ENCODE measurements around the gene PMPCA.

Gene PMPCA

DNA sequence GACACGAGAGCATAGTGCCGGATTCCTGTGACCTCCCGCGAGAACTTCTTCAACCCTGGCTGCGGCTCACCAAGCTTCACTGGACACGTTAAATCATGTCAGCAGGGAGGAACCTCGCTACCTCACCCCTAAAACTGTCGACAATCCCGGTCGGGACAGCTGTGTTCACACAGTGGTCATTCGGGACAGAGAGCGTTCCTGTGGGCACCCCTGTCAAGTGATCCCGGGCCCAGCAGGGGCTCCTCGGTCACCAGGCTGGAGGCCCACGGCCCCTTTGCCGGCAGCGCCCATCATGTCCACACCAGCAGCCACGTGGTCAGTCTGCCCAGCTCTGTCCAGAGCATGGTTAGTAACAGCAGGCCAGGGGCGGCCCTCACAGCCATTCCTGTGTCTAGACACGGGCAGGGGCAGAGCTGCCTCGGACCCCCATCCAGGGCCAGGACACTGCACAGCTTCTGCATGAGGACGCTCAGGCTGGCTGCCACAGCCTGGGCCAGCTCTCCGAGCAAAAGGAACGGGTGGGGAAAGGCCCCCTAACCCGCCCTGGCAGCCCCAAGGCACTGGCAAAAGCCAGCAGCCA is 25.7 kb downstream of the PMPCA start:
- no peak for DNase-seq (ENCODE audit: low read depth in 2 of 2, low spot score in 1 of 2)

DNA sequence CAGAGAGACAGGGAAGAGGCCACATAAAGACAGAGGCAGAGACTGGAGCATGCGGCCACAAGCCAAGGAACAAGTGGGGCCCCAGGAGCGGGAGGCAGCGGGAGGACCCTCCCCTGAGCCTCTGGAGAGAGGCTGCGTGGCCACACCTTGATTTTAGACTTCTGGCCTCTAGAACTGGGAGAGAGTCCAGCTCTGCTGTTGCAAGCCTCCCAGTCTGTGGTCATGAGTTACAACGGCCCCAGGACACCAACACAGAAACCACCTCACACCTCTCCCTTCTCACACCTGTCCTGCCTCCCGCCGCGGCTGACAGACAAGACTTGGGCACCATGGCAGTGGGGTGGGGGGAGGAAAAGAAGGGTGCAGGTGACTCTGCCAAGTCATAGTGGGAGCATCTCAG is 27.0 kb downstream of the PMPCA start:
- no peak for DNase-seq (ENCODE audit: low read depth in 2 of 2, low spot score in 1 of 2)

DNA sequence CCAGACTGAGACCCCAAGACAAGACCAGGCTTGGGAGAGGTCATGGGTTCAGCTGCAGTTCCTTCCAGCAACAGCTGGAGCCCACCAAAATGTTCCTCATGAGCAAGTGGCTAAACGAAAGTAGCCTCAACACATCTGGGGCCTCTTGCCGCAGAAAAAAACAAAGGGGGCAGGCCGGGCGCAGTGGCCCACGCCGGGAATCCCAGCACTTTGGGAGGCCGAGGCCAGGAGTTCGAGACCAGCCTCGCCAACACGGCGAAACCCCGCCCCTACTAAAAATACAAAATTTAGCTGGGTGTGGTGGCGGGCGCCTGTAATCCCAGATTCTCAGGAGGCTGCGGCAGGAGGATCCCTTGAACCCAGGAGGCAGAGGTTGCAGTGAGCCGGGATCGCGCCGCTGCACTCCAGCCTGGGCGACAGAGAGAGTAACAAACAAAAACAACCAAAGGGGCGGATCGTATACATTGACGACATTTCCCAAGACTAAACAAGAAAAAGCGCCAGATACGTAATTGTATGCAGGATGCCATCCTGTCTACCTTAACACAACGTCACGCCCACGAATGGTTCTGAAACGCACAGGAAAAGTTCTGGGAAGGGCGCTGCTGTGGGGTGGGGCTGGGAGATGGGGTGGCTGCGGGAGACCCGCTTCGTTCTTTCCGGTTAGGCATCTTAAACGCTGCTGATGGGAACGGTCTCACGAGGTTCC is 27.5 kb downstream of the PMPCA start:
- no peak for DNase-seq (ENCODE audit: low read depth in 2 of 2, low spot score in 1 of 2)

DNA sequence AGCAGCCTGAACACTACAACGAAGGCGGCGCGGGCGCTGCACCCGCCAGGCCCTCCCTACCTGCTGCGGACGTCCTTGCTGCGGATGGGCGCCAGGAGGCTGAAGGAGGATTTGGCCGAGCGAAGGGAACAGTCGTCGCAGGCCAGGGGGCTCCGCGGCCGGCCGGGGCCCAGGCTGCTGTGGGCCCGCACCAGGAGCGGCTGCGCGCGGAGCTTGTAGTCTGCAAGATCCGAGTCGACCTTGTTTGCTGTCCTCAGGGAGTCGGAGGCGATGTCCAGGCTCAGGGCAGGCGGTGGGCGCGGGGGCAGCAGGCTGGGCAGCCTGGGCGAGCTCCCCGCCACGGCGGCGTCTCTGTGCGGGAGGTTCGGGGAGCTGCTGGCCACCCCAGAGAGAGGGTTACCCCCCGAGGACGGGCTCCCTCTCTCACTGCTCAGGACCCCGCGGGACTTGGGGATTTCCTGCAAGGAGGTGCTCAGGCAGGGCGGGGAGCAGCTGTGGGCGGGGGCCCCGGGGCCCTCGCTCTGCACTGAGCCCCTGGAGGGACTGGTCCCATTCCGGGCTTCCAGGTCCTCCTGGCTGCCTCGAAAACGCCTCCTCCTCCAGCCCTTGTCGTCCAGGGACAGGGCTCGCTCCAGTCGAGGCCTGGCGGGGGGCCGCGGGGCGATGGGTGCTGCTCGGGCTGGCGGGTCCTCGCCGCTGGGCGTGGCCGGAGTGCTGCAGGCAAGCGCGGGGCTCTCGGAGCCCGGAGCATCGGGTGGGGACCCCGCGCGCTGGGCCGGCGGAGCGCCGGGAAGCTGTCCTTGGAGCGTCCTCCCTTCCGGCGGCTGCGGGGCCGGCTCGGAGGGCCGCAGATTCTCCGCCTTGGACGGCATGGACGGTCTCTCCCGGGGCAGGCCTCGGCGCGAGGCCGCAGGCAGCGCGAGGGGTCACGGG is 28.4 kb downstream of the PMPCA start:
- DNase-seq (ENCODE audit: low read depth in 2 of 2, low spot score in 1 of 2), result peak in 1 of 2 donors; percentile 25

DNA sequence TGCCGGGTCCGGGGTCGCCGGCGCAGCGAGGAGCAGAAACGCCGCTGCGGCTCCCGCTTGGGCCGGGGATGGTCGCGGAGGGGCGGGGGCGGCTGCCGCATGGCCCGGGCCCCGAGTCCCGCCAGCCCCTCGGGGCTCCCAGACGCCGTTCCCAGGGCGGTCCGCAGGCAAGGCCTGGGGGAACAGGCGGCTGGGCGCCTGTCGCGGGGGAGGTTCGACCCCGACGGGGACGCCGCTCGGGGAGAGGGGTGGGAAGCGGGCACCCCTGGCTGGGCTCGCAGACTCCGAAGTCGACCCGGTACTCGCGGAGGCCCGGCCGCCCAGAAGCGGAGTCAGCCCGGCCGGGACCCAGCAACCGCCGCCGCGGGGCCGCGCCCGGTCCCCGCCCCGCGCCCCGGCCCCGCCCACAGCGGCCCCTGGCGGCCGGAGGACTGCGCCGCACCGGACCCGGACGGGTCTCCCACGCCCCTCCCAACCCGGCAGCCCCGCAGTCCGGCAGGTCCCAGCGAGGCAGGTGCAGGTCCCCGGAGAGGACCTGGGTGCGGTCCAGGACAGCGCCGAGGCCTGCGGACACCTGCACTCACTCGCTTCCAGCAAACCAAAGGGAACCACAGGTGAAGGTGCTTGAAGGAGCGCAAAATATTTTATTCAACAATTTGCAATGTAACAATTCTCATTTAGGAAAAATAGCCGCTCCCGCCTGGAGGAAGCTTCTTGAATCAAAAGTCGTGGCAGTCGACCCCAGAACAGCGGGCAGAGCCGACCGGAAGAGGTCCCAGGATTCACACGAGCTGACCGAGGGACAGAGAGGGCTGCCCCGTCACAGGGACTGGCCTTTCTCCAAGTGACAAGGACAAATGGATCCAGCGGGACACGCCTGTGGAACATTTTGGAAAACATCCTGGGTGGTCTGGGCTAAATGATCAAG is 29.3 kb downstream of the PMPCA start, which contains the start of gene INPP5E:
TSS of gene INPP5E (minus strand) at position 365 of the 928 bp plus-strand sequence. CDS start 426 bp downstream, outside the sequence.
- DNase-seq (ENCODE audit: low read depth in 2 of 2, low spot score in 1 of 2), result peak; percentile 62 to 66

DNA sequence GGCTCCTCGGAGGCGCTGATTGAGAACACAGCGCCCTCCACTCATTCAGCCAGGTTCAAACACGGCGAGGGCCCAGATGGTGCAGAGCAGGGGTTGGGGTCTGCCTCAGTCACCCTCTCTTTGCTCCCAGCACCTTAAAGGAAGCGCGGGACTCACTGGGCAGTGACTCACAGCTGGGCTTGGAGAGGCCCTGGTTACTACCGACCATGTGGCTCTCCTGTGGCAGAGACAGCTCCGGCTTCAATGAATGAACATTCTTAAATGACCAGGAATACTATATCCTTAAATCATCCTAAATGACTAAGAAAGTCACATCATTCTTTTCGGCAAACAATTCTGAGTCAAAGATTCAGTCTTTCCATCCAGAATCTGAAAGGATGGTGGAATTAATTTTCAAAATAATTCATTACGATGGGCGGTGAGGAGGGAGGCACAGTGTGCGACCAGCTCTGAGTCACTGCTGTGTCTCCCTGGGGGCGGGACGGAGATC is 30.8 kb downstream of the PMPCA start:
- DNase-seq (ENCODE audit: low read depth in 2 of 2, low spot score in 1 of 2), result no peak

DNA sequence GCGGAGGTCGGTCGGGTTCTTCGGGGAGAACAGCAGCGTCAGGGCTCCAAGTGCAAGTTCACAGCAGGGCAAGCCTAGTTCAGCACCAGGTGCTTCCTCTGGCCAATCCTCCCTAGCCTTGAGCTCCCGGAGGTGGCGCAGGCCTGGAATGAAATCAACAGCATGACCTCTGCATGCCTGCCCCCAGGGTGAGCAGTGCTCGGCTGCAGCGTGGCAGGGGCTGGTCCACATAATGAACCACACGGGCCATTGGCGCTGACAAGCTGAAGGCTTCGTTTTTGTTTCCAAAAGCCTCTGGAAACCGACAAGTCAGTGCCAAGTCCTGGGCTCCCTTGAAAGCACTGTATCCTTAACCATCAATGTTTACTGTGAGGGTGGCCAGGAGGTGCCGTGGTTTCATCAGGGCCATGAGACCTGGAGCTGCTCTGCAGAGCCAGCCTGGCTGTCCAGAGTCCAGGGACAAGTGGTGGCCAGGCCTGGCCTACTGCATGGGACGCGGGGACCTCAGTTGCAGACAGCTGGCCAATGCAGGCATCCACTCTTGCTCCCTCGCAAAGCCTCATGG is 31.3 kb downstream of the PMPCA start:
- DNase-seq (ENCODE audit: low read depth in 2 of 2, low spot score in 1 of 2), result no peak

DNA sequence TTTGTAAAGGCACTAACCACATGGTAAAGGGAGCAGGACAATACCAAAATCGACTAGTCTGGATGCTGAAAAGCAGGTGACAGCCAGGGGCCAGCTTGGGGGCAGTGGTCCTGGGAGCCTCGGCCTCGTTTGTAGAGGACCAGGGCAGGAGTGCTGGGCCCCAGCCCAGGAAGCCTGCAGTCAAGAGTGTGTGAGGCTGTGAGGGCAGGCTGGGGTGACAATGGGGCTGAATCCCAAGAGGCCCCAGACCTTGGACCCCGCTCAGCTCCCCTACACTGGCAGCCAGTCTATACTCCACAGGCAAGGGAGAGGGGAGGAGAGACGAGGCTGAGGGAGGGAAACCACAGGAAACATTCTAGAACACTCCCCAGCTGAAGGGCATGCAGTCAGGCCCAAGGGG is 31.8 kb downstream of the PMPCA start:
- DNase-seq (ENCODE audit: low read depth in 2 of 2, low spot score in 1 of 2), result no peak

DNA sequence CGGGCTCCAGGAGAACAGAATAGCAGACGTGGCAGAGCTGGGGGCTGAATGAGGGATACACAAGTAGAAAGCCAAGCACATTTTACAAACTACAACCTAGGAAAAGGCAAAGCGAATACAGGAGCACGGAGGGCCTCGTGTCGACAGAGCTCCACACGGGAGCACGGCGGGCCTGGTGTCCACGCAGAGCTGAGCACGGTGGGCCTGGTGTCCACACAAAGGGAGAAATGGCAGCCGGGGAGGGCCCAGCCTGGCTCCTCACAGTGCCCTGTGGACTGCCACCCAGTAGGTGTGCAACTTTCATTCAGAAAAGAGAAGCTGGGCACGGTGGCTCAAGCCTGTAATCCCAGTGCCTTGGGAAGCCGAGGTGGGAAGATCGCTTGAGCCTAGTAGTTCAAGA is 32.6 kb downstream of the PMPCA start:
- no peak for DNase-seq (ENCODE audit: low read depth in 2 of 2, low spot score in 1 of 2)

DNA sequence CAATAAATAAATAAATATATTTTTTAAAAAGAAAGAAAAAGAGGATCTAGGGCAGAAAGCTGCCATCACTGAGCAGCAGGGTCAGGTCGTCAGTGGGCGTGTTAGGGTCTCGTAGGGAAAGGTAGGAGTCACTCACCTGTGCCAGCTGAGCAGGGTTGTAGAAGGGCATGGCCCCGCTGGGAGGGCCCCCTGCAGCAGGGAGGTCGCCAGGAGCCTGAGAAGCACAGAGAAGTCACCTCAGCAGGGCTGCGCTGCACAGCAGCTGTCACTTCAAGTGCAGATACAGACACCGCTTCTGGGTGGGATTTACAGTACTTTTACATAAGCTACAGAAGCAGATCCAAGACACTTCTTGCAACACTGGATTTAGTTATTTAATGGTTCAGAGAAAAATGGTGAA is 33.2 kb downstream of the PMPCA start:
- no peak for DNase-seq (ENCODE audit: low read depth in 2 of 2, low spot score in 1 of 2)

DNA sequence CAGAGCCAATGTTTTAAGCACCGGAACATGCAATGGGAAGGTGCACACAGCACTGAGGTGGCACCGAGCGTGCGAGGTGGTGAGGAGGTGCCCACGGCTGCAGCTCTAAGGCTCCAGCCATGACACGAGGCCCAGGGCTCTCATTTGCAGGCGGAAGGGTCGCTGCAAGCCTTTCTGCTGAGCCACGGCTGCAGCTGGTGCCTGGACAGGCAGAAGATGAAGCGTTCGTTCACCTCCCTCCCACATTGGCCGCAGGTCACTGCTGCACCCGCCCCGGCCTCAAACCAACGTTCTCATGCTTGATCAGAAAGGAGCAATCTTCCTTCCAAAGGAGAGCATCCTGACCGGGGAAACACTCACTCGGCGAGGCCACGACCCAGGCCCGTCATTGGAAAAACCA is 33.6 kb downstream of the PMPCA start:
- no peak for DNase-seq (ENCODE audit: low read depth in 2 of 2, low spot score in 1 of 2)

DNA sequence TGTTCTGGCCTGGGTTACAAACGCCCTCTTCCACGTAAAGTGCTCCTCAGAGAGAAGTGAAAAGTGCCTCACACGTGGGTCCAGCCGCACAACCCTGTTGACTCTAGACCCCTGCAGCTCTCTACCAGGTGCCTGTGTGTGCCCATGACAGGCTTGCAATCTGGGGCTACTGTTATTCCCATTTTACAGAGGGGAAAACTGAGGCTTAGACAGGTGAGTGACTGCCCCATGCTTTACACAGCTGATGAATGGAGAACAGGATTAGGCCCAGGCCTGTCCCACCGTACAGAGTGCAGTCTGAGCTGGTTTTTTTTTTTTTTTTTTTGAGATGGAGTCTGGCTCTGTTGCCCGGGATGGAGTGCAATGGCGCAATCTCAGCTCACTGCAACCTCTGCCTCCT is 35.3 kb downstream of the PMPCA start:
- DNase-seq (ENCODE audit: low read depth in 2 of 2, low spot score in 1 of 2), result no peak

DNA sequence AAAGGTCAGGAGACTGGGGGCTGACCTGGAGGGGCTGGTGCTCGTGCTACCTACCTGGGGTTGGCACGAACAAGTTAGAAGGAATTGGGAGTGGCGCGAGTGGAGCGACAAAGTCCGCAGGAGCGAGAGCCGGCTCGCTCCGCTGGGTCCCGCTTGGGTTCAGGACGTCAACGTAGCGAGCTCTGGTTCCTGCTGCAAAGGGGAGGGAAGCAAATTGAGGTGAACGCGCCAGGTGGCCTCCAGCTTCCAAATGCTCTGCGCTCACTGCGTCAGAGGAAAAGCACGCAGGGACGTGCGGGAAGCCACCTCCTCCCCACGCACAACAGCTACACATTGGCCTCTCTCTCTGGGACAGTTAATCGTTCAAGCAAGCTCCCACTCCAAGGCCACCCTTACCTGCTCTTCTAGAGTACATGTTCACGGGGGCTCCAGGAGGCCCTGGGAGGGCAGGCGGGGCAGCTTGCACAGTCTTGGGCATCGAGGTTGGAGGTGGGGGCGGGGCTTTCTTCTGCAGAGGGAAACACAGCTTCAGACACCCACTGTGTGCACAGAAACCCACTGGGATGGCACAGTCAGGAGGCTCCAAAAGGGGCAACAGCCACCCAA is 36.8 kb downstream of the PMPCA start:
- DNase-seq (ENCODE audit: low read depth in 2 of 2, low spot score in 1 of 2), result no peak

DNA sequence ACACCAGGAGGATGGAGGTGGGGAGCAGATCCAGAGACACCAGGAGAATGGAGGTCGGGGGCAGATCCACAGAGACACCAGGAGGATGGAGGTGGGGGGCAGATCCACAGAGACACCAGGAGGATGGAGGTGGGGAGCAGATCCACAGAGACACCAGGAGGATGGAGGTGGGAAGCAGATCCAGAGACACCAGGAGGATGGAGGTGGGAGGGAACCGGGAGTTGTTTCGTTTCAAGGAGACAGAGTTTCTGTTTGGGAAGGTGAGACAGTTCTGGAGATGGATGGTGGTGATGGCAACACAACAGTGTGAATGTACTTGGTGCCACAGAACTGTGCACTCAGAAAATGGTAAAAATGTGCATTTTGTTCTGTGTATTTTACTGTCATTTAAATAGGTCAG is 38.2 kb downstream of the PMPCA start:
- no peak for DNase-seq (ENCODE audit: low read depth in 2 of 2, low spot score in 1 of 2)

DNA sequence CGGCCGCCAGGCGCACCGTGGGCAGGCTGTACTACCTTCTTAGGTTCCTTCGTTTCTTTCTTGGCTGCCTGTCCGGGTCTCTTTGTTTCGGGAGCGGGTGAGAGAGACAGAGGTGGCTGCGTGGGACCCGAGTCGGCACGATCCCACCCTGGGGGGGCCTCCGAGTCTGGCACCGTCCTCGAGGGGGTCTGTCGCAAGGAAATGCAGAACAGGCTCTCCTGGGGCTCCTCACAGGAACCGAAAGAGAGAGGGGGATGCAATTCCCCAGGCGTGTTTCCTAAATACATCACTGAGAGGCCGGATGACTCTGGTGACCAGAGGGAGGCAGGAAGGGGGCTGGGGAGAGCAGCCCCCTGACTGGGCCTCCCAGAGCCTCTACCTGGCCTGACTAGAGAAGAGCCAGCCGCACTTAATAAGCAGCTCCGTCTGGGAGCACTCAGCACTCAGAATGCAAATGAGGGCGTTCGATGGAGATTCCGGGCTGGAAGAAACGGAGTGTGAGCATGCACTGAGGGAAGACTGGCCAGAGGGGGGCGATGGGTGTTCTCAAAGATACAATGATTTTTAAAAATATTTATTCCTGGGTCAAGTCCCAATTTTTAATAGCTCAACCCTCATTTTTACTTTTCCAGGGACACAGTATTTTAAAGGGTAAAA is 40.9 kb downstream of the PMPCA start:
- no peak for DNase-seq (ENCODE audit: low read depth in 2 of 2, low spot score in 1 of 2)

DNA sequence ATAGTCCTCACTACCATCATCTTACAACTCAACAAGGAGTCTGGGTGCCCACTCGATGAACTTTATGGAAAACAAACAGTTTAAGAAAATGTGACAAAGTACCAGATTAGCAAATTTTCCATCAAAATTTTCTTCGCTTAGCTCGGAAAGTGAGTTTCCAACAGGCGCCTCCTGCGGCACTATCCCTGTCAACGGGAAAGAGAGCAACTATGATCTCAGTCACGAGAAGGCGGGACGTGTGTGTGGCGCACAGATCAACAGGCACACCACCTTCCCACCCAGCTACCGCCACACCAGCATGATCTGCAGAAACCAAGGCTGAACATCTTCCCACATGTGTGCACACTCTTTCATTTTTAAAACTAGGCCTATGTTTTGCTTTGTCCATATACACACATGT is 42.9 kb downstream of the PMPCA start:
- DNase-seq (ENCODE audit: low read depth in 2 of 2, low spot score in 1 of 2), result no peak

DNA sequence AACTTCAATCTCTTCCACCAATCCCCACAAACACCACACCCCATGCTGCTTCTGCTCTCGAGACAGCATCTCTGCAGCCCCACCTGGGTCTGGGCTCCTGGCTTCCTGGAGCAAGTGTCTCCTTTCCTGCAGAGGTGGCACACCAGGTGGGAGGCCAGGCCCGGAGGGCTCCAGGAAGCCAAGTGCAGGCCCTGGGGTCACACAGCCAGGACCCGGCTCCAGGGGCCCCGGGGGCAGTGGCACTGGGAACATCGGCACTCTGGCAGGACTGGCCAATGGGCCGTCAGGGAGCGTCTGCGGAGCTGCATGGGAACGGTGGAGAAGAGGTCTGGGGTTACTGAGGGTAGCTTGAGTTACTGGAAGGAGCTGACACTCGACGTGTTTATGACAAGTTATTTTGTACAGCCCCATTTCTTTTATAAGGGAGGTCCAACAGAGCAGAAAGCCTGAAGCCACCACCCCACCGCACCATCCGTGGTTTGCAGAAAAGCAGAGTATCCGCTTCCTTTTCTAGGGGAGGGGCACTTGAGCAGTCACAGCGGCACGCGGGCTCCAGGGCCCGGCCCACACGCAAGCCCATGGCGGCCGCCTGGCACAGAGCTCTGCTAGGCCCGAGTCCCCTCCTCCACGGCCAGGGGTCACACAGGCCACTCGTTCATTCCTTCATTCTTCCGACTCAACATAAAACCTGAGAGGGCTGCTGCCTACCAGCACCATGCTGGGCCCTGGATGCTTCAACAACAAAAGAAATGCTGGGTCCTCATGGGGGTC is 43.8 kb downstream of the PMPCA start:
- DNase-seq (ENCODE audit: low read depth in 2 of 2, low spot score in 1 of 2), result no peak
